HG03520 (cell line): Measurements from ENCODE around the gene HOXA9.

ENCODE experiments used
- ATAC-seq: cut with Tn5 transposase; IDR thresholded peaks from one replicate; pipeline ENCODE4 v1.9.1; 2021; ENCODE audit warnings: mild to moderate bottlenecking, moderate library complexity; ENCODE audit not compliant: unreplicated experiment

HOXA9 gene

DNA sequence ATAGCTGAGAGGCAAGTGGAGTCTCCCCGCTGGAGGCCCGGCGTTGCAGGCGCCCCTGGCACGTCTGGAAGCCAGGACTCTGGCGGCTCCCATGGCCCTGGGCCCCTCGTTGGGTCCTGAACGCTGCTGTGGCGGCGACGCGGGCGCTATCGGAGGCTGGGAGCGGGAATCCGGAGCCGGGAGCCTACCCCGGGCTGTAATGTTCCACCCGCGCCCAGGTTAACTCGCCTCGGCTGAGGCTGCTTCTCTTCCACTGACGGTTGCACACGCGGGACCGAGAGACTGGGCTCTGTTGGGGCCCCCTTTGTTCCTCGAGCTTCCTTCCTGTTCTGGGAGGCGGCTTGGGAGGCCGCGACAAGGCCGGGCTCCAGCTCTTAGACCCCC lies 20.6 kb downstream of the HOXA9 start:
- ATAC-seq = no peak

DNA sequence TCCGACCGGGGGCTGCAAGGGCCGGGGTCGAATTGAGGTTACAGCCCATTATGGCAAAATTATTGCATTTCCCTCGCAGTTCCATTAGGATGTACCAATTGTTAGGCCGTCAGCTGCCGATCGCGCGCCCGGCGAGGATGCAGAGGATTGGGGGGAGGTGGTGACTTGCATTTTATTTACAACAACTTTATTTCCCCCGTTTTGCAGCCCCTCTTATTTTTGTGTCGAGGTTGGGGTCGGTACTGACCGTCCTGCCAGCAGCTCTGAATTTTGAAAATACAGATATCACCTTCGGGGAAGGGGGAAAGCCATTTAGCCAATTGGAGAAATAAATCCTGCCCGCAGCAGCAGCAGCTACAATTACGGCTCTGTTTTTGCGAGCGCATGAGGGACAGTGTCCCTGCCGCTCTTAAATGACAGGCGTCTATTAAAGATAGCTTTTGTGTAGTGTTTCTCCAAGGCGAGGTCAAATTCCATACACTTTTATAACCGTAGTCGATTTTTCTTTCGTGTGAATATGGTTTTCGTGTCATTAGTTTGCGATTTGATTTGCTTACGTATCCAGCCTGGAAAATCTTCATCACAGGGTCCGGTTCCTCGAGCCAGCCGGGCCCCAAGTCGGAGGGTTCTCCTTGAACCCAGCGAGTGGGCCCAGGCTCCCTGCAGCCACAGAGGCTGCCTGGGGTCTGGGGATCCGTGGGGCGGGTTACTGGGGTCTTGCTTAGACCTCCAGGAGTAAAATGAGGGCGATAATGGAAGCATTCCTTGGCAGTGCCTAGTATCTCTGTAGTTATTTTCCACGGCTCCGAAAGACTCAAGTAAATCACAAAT lies 21.2 kb downstream of the HOXA9 start:
- ATAC-seq = no peak

DNA sequence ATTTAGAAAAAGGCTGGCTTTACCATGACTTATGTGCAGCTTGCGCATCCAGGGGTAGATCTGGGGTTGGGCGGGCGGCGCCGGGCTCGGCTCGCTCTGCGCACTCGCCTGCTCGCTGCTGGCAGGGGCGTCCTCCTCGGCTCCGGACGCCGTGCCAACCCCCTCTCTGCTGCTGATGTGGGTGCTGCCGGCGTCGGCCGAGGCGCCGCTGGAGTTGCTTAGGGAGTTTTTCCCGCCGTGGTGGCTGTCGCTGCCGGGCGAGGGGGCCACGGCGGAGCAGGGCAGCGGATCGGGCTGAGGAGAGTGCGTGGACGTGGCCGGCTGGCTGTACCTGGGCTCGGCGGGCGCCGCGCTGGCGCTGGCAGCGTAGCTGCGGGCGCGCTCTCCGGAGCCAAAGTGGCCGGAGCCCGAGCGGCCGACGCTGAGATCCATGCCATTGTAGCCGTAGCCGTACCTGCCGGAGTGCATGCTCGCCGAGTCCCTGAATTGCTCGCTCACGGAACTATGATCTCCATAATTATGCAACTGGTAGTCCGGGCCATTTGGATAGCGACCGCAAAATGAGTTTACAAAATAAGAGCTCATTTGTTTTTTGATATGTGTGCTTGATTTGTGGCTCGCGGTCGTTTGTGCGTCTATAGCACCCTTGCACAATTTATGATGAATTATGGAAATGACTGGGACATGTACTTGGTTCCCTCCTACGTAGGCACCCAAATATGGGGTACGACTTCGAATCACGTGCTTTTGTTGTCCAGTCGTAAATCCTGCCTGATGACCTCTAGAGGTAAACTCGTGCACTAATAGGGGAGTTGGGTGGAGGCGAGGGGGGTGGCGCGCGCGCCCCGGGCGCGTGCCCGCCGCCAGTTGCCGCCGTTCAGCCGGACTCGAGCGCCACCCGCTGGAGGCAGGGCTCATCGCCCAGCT lies 22.1 kb downstream of the HOXA9 start, which contains the start of gene HOXA5:
HOXA5 (minus strand) TSS at position 659 of the 927 bp plus-strand sequence; CDS start at position 585, 74 bp downstream.
- ATAC-seq = no peak

DNA sequence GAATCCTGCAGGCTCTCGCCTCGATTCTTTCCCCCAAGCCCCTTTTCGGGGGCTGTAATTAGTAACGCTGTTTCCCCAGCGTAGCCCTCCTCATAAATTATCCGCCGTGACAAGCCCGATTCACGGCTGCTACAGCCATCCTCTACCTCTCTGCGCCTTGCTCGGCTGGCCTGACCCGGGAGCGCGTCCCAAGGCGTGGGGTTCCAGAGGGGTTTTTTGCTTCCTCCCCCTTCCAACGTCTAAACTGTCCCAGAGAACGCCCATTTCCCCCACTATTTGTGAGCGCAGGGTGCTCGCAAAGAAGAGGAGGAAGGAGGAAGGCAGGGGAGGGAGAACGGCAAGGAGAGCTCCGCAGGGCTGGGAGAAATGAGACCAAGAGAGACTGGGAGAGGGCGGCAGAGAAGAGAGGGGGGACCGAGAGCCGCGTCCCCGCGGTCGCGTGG lies 22.7 kb downstream of the HOXA9 start:
- ATAC-seq = no peak

DNA sequence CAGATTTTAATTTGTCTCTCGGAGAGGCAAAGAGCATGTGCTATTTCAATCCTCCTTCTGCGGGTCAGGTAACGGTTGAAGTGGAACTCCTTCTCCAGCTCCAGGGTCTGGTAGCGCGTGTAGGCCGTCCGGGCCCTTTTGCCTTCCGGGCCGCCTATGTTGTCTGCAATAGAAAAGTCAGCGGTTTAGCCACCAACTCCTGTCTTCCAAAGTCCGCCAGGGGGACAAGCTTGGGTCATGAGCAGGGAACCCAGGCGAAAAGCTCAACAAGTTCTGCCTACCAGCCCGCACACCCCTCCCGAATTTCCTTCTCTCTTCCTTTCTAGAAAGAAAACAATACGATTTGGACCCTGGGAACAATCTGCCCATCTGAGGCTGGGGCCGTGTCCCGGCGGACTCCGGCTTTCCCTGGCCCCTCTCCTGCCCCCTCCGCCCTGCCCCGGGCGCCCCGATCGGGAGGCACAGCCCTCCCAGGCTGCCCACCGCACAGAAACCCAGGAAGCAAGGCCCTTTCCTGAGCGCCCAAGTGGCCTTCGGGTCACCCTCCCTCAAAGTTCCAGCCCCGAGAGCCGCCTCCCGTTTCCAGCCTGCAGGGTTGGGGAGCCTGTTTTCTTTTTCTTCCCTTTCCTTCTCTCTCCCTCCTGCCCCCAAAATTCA lies 23.3 kb downstream of the HOXA9 start:
- no peak for ATAC-seq

DNA sequence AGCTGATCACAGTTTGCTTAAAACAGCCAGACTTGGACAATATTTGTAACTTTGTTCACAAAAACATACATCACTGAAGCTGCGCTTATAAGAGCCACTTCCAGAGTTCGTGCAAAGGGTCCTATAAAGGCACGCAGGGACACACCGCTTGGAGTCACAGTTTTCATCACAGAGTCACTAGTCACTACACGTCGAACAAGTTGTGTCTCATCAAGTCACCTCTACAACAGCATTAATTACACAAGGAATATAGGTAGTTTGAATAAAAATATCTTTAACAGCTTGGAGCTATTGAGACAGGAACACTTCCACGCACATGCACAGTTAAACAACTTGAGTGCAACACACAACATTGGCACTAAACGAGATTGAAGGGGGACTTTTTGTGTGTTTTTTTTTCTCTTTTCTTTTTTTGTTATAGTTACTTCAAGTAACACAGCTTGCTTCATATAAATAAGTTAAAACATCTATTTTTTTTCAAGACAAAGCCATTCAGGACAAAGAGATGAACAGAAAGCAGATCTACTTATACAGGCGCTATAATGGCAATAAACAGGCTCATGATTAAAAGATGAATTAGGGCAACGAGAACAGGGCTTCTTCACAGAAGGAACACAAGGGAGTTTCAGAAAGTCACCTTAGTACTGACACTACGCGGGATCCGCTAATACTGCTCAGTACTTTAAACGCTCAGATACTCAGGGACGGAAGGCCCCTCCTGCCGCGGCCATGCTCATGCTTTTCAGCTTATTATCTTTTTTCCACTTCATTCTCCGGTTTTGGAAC lies 24.0 kb downstream of the HOXA9 start:
- no peak for ATAC-seq

DNA sequence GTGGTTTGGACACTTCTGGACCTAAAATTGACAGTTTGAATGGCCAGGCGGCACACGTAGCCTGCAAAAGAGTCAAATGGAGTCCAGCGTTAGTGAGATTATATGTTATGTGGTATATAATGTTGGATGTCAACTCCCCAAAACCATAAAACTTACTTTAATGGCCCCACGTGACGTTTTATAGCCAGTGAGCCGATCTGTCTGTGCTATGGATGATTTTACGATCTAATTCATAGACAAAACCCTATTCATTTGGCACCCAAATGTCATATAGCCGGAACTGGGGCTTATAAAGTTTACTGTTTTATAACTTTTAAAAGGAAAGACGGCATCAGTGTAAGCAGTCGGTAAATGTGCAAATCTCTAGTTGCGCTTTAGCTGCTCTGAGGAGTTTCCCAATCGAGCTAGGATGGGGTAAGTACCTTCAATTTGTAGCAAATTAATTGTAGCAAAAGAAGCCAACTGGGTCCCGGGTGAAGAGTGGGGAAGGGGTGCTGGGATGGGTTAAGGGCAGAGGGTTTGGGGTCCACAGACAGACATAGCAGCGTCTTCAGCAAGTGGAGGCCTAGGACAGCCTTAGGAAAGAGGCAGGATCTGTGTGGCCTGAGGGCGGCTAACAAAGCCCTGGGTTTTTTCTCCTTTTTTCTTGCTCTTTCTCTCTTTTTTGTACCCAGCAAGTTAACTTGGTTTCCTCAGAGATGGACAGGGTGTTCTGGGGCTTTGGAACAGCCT lies 25.0 kb downstream of the HOXA9 start:
- no peak for ATAC-seq

DNA sequence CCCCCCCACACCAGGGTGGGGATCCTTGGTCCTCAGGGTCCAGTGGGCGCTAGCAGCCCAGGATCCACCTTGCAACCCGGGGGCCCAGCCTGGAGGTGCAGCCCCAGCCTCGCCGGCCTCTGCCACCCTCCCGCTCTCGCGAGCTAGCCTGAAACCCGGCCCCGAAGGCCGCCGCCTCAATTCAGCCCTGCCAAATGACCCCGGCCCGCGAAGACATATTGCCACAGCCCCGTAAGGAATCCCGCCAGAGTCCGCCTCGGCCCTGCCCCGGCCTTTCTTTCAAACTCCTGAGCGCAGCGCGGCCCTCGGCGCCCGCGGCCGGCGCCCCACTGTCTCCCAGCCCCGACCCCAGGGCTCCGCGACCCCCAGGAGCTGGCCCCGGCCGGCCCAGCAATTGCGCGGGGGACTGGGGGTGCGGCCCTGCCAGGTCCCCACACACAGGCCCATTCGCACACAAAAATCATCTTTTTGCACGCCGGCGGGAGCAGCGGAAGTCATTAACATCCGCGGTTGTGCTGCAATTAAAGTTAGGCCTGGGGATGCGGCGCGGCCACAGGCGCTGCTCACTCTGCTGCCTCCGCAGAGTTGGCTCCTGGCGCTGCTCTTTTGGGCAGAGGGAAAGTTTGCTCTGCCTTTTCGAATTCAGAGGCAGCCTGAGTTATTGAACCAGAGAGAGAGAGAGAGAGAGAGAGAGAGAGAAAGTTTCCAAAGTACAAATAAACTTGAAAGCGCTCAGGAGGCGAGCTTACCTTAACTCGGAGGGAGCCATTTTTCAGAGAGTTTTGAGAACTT lies 25.8 kb downstream of the HOXA9 start:
- ATAC-seq = no peak

DNA sequence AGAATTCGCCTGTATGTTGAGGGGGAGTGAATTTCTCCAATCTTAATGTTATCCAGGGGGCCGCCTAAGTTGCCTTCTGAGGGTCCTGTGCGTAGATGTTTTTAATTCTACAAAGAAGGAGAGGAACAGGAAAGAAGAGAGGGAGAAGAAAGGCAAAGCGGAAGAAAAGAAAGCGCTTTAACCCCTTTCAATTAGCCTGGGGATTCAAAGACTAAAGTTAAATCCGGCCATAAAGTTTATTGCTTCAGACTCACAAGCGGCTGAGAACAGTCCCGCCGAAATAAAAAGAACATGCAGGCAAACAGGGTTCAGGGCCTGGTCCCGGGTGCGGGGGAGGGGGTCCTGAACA lies 26.4 kb downstream of the HOXA9 start:
- ATAC-seq = no peak

DNA sequence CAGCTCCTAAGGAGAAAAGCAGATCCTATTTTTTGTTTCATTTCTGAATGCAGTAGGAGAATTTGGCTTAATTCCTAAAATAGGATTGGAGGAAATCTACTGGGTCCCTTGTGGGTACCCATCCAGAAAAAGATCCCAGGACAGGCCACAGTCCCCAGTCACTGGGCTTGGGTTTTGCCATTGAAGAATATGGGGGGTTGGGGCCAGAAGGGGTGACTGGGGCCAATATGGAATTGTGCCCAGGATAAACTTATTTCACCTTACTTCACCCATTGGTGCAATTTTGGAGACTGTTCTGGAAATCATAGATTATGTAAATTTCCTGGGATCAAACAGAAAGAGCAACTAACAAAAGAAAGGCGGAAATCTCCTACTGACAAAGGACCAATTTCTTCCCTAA lies 26.9 kb downstream of the HOXA9 start:
- no peak for ATAC-seq

DNA sequence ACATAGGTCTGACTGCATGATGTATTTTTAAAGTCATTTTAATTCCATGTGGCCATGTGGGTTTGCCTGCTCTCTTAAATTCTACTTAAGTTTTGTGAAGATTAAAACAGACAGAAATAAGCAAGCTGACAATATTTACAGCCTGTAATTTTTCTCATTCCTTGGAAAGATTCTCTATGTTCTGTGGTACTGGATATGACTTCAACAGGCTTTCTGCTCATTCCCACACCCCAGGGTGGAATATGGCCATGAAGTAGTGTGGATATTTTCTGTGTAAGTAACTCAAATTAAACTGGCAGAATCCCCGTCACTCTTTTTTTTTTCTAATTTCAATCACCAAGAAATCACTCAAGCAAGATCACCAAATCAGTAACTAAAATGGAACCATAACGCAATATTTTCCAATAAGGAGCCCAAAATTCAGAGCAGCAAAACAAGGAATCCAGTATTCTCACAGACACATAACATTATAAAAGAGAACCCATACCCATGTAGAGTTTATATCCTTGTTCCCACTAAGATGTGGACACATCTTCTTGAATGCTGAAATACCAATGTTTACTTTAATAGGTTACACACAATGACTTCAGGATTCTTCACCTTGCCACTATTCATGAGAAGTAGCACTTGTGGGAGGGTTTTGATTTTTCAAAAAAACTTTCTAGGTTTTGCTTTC lies 27.6 kb downstream of the HOXA9 start:
- no peak for ATAC-seq

DNA sequence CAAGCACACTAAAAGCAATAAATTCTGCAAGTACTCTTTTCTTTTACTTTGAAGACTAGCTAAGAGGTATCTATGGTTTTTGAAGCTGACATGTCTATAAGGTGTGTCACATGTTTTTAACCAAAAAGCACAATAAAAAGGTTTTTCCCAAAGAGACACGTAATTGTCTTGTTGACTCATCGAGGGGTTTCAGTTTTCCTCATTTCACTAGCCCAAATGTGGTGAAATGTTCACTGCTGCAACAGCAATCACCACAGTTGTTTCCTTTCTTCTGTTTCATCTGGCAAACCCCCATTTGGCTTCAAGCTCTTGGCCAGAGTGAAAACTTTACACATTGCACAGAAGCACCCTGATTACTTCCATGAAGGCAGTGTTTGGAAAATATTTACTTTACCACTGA lies 30.9 kb downstream of the HOXA9 start:
- ATAC-seq = no peak

DNA sequence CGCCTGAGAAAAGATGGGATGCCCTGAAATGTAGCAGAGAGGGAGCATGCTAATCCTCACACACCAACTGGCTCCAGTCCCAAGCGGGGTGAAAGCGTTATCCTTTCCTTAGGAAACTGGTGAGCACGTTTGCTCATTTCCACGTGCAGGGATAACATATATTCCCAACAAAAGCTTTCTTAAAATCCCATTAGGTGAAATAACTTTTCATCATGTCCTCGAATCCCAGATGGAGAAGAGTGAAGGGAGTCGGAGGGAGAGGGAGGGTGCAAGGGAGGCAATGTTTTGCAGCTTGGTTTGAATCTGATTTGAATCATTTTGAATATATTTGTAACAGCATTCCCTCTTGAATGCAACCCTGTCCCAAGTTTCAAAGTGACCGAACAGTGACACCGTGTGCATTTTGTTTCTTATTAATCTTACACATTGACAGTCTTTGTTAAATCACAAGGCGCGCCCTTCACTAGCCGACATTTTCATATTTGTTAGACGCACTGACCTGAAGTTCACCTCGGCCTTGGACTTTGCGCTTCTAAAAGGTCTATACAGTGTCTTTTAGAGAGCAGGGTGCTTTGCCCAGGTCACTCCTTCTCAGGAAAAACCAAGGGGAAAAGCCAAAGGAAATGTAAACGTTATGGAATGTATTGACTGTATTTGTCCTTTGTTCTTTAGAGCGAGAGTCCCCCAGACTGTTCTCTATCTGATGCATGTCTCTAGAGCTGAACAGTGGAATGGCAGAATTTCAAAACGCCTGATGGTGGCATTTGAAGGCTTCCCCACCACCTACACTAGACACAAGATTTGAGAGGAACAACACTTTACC lies 31.7 kb downstream of the HOXA9 start:
- ATAC-seq = no peak

DNA sequence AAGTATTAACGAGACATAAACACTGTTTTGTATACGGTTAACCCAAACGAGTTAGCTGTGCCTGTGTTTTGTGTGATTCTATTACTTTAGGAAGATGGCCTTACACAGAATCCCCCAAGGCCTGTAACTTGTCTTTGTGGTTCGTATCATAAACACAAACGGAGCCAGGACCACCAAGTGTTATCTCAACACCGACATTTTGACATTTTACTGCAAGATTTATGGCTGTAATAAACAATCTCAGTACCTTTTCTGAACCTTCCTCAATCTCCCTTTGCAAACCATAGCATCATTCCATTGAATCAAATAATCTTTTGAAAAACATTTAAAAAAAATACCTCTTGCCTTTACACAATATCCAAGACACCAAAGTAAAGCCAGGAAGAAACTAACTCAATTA lies 32.4 kb downstream of the HOXA9 start:
- ATAC-seq = no peak

DNA sequence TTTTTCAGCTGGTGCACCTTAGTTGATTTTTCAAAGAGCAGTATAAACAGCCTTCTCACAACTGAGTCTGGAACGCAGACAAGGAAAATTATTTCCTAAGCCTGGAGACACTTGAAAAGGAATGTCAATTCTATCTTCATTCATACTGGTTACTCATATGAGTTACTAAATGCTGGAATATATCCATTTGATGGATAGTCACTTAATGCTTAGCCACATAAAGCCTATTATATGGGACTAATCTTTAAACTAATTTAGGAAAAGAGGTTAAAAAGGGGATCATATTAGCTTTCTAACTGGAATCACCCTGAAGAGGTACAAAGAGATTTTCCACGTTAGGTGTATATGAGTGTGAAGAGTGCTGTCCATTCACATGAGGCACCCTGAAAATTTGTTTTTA lies 33.1 kb downstream of the HOXA9 start:
- no peak for ATAC-seq

DNA sequence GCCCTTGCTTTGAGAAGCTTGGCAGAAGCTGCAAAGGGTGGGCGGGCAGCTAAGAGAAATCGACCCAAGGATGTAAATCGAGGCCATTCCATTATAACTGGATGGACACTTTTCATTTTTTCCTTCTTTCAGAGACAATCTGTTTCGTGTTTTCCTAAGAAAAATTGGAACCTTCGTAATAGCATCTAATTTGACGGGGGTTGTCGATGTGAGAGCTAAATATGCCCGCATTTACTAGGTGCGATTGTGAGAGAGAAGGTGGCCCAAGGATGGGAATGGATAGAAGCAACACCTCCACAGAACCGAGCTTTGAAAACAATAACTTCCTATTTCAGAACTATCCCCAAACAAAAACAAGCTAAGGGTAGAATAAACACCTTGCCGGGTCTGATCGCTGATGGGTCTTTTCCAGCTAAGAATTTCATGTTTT lies 33.9 kb downstream of the HOXA9 start:
- ATAC-seq = no peak

DNA sequence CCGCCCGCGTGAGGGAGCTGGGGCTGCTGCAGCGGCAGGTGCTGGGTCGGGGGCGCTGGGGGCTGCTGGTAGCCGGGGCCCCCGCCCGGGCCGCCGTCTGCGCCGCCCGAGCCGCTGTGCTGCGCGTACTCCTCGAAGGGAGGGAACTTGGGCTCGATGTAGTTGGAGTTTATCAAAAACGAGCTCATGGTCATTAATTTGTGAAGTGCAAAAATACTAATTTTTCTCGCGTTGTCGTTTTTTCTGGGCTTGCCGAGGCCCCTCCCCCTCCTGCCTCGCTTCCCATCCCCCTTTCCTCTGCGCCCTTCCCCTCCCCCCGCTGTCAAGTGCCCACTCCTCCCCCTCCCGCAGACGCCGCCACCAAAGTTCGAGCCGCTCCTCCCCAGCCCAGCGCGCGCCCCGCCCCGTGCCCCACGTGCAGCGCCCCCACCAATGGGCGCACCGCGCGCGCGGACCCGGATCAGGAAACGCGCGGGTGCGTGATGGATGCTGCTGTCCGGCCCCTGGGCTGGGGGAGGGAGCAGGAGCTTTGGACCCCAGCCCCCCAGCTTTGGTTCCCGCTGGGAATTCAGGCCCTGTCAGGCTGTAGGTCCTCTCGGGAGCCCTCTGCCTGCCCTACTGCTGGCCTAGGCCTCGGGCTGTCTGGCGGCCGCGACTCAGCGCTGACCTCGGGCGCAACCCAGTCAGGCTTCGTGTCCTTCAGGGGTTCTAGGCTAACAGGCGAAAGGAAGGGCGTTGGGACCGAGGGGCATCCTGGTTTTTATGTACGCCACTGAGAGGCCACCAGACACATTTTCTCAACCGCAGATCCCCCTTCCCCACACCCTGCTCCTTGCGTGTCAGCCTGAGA lies 34.6 kb downstream of the HOXA9 start, which contains the start of gene HOXA4:
HOXA4 (minus strand) TSS at position 218 of the 850 bp plus-strand sequence; CDS start at position 194, 24 bp downstream.
- ATAC-seq = no peak
